ENCODE measurements around the gene TBC1D10A.

- TF ChIP-seq POLR2A (IDR thresholded peaks at IDR 0.05), result no peak
- no peak for TF ChIP-seq CTCF (IDR thresholded peaks at IDR 0.05)
- TF ChIP-seq EP300 (IDR thresholded peaks at IDR 0.05), result no peak
Measured at GRCh38 chr22:30317778-30318177, 9.0 kb downstream of the TBC1D10A start.

Measured in ovary (tissue), 3 donors.